KMS-11 (cell line): ENCODE results near the gene PAQR5.

Experiments
- H2AFZ ChIP-seq: fragments of 200-600 bp; sonication (generic); 2 replicates; pipeline ENCODE4 v1.6.1; 2016; ENCODE audit warnings: antibody characterized with exemption, mixed run types, low read depth
- H3K27ac ChIP-seq: fragments of 200-600 bp; sonication (generic); 2 replicates; pipeline ENCODE4 v1.6.1; 2016; ENCODE audit warnings: mild to moderate bottlenecking, mixed run types
- H3K27me3 ChIP-seq: fragments of 200-600 bp; sonication (generic); 2 replicates; pipeline ENCODE4 v1.6.1; 2017; ENCODE audit warnings: mild to moderate bottlenecking, low read depth, mixed run types, moderate library complexity; ENCODE audit not compliant: insufficient read depth
- H3K36me3 ChIP-seq: fragments of 200-600 bp; sonication (generic); 2 replicates; pipeline ENCODE4 v1.6.1; 2017; ENCODE audit warnings: mild to moderate bottlenecking, mixed run types; ENCODE audit not compliant: insufficient read depth
- H3K4me1 ChIP-seq: fragments of 200-600 bp; sonication (generic); 2 replicates; pipeline ENCODE4 v1.6.1; 2016; ENCODE audit warnings: mild to moderate bottlenecking, low read depth, mixed run types; ENCODE audit not compliant: poor library complexity, severe bottlenecking
- H3K4me2 ChIP-seq: fragments of 200-600 bp; sonication (generic); 2 replicates; pipeline ENCODE4 v1.7.0; 2016; ENCODE audit warnings: mild to moderate bottlenecking, mixed run types
- H3K4me3 ChIP-seq: fragments of 200-600 bp; sonication (generic); IDR thresholded peaks from 2 replicates; pipeline ENCODE4 v1.6.1; 2017; ENCODE audit warnings: low read depth, low read length, mixed read lengths; ENCODE audit not compliant: insufficient read depth
- H3K79me2 ChIP-seq: fragments of 200-600 bp; sonication (generic); 2 replicates; pipeline ENCODE4 v1.6.1; 2016; ENCODE audit warnings: low read depth, mixed run types; ENCODE audit not compliant: insufficient read depth
- H3K9ac ChIP-seq: fragments of 200-600 bp; sonication (generic); 2 replicates; pipeline ENCODE4 v1.6.1; 2016; ENCODE audit warnings: mild to moderate bottlenecking, mixed run types
- H4K20me1 ChIP-seq: fragments of 200-600 bp; sonication (generic); 2 replicates; pipeline ENCODE4 v1.6.1; 2016; ENCODE audit warnings: mild to moderate bottlenecking, mixed run types; ENCODE audit not compliant: insufficient read depth
- CTCF ChIP-seq: fragments of 200-600 bp; sonication (generic); conservative IDR thresholded peaks from 2 replicates; pipeline ENCODE4 v1.6.1; 2017; ENCODE audit warnings: low read depth, mild to moderate bottlenecking, antibody characterized with exemption, low read length, moderate library complexity, mixed read lengths

Gene PAQR5

DNA sequence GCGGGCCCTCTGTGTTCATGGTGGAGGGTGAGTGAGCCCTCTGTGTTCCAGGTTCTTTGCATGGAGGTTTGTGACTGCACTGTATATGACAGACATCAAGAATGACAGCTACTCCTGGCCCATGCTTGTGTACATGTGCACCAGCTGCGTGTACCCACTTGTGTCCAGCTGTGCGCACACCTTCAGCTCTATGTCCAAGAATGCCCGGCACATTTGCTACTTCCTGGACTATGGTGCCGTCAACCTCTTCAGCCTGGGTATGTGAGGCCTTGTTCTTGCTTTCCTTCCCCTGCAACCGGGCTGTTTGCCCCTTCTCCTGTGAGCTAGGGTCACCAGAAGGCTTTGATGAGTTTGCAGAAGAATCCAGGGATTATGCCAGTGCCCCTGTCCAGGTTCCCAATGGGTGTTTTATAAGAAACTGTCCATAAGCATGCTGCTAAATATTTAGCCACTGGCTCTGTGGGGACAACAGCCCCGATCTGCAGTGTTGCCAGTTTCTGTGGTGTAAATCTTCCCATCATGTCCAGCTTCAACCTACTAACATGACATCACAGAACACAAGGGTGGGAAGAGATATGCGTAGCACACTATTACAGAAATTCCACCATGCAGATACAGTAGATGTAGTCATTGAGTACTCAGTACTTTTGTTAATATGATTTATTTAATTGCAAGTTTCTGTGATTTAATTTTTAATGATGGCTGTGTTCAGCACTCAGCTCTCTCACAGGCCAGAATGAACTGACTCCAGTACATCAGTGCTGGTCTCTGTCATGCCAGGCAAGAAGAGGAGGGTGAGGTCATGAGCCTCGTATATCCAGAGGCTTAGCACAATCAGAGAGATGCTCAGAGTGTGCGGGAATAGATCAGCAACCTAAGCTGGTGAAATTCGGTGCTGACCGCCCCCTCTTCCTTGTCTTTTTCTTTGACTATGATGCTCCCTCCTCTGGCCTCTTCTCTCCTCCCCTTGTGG is 86.2 kb downstream of the PAQR5 start:
- no peaks in the 10 kb centered on the region for H3K4me1 ChIP-seq
- TF ChIP-seq CTCF: no peak

DNA sequence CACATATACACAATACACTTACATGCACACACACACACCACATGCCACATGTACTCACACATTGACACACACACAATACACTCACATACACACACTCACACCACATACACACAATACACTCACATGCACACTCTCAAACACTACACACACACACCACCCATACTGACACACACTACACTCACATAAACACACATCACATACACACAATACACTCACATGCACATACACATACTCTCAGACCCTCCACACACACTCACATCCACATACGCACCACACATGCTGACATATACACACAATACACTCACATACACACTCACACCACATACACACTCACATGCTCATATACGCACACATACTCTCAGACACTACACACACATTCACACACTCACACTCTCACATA is 87.1 kb downstream of the PAQR5 start:
- no peak overlapping the region for H3K4me3 ChIP-seq
- H3K4me2 ChIP-seq: no peak overlapping the region
- no peaks in the 10 kb centered on the region for H4K20me1 ChIP-seq
- no peak overlapping the region for H2AFZ ChIP-seq
- no peaks in the 10 kb centered on the region for H3K79me2 ChIP-seq
- TF ChIP-seq CTCF: no peak
- H3K4me1 ChIP-seq: no peaks in the 10 kb centered on the region
- no peaks in the 10 kb centered on the region for H3K36me3 ChIP-seq
- H3K27me3 ChIP-seq: no peaks in the 10 kb centered on the region
- no peak overlapping the region for H3K27ac ChIP-seq
- no peak overlapping the region for H3K9ac ChIP-seq

More for the DNA sequence above, 86.2 kb downstream of the PAQR5 start:
- no peak overlapping the region for H2AFZ ChIP-seq
- H3K79me2 ChIP-seq: no peaks in the 10 kb centered on the region
- no peaks in the 10 kb centered on the region for H3K27me3 ChIP-seq
- H4K20me1 ChIP-seq: no peaks in the 10 kb centered on the region
- H3K9ac ChIP-seq: no peak overlapping the region
- no peak overlapping the region for H3K27ac ChIP-seq
- no peaks in the 10 kb centered on the region for H3K36me3 ChIP-seq
- no peak overlapping the region for H3K4me2 ChIP-seq
- no peak overlapping the region for H3K4me3 ChIP-seq

DNA sequence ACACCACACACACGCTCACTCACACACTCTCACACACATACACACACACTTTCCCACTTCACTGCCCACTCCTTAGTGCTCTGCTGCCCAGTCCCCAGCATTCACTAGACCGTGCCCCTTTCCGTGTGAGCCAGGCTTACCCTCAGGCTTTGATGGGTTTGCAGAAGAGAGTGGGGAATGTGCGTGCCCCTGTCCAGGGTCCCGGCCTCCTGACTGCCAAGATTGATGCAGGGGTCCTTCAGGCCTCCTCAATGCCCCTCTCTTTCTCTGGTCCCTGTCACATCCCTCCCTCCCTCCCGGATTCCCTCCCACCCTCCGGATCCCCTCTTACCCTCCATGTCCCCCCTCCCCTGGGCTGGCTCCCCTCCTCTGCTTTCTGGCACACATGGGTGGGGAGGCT is 87.6 kb downstream of the PAQR5 start:
- Histone ChIP-seq H3K36me3 (no peaks in the 10 kb centered on the region), H3K4me2 (no peak overlapping the region), H3K9ac (no peak overlapping the region), H3K4me3 (no peak overlapping the region), H3K79me2 (no peaks in the 10 kb centered on the region), H3K4me1 (no peaks in the 10 kb centered on the region), H3K27ac (no peak overlapping the region), H3K27me3 (no peaks in the 10 kb centered on the region), H2AFZ (no peak overlapping the region), H4K20me1 (no peaks in the 10 kb centered on the region)
- TF ChIP-seq CTCF: no peak

DNA sequence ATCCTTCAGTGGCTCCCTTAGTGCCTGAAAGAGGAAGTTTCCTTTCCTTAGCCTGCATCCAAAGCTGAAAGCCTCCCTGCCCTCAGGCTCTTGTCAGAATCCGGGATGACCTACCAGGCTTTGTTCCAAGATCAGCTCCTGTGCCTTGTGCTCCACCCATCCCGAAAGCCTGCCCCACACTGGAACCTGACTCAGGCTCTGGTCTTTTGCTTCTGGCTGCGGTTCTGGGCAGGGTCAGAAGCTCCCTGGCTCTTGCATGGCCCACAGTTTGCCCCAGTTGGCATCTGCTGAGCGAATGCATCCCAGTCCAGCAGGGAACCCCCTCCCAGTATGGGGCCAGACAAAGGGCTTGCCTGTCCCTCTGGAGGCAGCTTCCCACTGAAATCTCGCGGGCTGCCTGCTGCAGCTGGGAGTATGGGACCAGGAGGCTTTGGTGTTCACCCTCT is 89.6 kb downstream of the PAQR5 start:
- H3K4me2 ChIP-seq: no peak overlapping the region
- H3K36me3 ChIP-seq: no peaks in the 10 kb centered on the region
- no peak overlapping the region for H3K27ac ChIP-seq
- H3K4me3 ChIP-seq: no peak overlapping the region
- no peaks in the 10 kb centered on the region for H4K20me1 ChIP-seq
- H3K9ac ChIP-seq: no peak overlapping the region
- no peaks in the 10 kb centered on the region for H3K27me3 ChIP-seq
- H3K4me1 ChIP-seq: no peaks in the 10 kb centered on the region
- H2AFZ ChIP-seq: no peak overlapping the region
- H3K79me2 ChIP-seq: no peaks in the 10 kb centered on the region
- no peak for TF ChIP-seq CTCF
